GM19193 (cell line): Measurements from ENCODE around the gene BRAF.

Experiments used
- POLR2A ChIP-seq: IDR thresholded peaks from 4 replicates; pipeline ENCODE4 v1.6.1; 2011; ENCODE audit not compliant: insufficient read depth, insufficient read length; ENCODE audit errors: extremely low read depth

The BRAF gene

DNA sequence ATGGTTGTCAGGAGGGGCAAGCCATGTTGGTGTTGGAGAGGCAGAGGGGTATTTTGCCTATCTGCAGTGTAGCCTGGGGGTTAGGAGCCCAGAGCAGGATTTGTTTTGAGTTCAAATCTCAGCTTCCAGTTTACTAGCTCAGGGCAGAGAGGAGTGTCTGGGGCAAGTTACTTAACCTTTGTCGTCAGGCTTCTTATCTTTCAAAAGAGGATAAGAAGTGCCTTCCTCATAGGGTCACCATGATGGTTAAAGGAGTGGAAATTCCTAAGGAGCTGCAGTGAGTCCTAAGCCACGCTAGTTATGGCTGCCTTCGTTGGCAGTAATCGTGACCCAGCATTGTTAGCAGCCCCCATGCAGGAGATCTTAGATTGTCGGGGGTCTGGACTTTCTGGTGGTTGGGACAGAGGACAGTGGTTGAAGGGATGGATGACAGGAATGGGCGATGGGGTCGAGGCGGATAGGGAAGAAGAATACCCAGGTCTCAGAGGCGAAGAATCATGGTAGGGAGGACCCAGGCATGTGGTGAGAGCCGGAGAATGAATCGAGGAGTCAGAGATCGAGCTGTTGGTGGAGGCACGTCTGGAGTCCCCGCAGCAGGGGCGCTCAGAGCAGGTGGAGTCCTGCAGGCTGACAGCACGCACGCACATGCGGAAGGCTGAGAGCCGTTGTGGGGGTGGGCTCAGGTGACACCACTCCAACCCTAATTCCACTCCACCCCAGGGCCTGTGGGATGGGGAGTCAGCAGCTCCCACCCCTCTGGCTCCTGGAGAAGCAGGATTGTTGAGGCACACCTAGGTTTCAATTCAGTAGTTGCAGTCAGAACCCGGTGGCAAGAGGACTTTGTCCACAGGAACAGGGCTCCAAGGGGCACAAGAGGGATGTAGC, 240.4 kb downstream of the BRAF start:
- no peak for TF ChIP-seq POLR2A

DNA sequence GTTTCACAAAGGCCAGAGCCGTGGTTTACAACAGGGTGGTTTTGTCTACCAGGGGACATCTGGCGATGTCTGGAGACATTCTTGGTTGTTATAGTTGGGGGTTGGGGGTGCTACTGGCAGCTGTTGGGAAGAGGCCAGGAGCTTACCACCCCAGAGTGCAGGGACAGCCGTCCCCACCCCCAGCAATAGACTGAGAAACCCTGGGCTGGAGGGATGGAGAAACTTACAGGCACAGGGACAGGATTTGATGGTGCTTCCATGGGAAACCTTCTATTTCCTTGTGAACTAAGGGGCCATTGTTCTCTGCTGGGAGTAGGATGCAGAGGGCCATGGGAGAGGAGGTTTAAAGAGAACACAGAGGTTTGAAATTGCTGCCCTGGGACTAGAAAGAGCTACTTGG, 241.1 kb downstream of the BRAF start:
- TF ChIP-seq POLR2A, result no peak

DNA sequence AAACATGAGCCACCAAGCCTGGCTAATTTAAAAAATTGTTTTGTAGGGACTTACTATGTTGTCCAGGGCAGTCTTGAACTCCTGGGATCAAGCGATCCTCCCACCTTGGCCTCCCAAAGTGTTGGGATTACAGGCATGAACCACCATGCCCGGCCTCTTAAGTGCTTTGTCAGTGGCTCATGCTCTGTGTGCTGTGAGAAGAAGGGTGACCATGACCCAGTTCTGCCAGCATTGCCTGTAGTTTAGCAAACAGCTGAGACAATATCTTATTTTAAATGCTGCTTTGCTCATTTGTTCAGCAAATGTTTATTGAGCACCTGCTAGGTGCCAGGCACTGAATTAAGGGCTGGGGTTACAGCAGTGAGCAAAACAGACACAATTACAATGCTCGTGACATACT, 243.0 kb downstream of the BRAF start:
- TF ChIP-seq POLR2A, result no peak

DNA sequence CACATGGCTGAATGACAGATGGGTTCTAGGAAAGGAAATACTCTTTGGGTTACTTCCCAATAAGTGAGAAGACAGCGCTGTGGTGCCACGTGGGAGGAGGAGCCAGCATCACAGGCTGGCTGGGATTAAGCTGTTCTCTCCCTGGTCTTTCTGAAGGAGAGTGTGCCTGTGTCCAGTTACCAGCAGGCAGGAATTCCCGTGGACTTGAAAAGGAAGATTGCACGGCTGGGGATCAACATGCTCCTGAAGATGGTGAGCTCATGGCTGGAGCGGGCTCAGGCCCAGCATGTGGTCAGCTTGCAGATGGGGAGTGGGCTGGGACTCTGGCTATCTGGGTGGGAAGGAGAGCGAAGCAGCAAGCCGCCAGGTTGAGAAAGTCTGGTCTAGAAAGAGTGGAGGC, 243.8 kb downstream of the BRAF start:
- no peak for TF ChIP-seq POLR2A

DNA sequence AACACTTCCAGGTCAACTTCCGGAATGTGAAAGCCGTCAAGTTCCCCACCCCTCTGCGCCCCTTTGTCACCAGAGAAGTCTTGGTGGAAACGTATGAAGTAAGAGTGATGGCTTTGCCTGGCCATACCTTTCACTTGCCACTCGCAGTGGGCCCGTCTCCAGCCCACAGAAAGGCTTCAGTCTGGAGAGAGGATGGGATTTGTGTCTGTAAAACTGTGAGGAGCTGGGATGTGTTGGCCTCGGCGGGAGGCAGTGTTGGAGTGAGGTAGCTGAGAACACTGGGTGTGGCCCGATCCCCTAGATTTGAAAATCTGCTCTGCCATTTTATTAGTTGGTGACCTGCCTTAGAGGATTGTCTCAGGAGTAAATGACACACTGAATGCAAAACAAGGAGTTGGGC, 245.5 kb downstream of the BRAF start:
- no peak for TF ChIP-seq POLR2A

DNA sequence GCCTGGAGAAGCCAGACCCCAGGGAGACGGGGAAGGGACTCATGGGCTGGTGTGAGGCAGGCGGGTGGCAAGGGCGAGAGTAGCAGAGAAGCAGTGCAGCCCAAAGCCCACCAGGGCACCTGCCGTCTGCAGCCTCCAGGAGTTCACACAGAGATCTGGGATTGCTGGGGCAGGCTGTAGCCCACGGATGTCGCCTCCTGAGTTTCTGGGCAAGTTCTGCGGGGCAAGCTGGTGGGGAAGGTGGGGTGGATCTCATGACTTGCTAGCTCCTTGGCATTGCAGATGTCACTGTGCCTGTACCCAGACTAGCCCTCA, 246.0 kb downstream of the BRAF start:
- no peak for TF ChIP-seq POLR2A

DNA sequence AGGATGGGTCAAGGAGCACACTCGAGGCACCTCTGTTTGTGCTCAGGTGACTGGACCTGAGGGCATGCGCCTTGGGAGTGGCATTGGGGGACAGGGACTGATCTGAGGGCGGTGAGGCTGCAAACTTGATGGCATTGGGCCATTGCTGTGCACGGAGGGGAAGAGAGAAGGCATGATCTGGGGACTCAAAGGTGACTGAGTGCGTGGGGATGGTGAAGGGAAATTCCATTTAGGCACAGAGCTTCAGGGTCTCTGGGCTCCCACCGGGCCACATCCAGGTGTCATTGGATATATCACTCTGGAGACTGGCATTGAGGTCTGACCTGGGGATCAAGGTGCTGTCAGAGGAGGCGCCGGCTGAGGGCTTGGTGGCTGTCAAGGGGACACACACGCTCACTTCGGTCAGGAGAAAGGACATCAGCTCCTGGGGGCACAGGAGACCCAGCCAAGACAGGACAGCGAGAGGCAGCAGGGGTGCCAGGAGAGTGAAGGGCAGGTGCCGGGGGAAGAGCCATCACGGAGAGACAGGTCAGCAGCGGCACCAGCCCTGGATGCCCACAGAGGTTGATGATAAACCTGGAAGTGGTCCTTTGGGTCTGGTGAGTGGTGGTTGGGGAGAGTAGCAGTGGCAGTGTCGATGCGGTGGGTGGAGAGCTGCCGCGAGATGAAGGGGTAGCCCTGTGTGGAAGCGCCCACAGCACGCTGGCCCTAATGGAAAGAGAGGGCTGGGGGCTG, 246.5 kb downstream of the BRAF start:
- no peak for TF ChIP-seq POLR2A

DNA sequence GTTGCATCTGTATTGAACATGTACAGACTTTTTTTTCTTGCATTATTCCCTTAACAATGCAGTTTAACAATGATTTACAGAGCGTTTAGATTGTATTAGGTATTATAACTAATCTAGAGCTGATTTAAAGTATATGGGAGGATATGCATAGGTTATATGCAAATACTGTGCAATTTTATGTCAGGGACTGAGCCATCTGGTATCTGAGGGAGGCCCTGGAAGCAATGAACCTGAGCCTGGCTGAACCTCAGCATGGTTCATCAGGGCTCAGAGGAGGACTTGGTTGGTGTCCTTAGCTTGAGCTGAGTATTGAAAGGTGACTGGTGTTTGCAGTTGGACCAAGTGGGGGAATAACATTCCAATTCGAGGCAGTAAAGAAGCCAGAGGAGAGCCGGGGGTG, 247.2 kb downstream of the BRAF start:
- no peak for TF ChIP-seq POLR2A

DNA sequence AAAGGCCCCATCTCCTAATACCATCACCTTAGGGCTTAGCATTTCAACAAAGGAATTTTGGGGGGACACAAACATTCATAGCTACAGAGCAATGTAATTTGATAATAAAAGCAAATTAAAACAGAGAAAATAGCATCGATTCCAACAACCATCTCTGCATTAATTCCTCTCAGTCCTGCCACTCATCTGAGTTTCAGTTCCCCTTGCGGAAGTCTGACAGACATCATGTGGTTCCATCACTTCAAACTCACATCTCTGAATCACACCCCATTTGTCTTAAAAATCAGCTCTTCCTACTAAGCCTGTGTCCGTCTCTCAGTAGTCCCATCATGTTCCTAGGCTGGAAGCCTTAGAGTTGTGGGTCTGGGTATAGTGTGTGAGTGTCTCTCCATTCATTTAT, 248.4 kb downstream of the BRAF start:
- TF ChIP-seq POLR2A, result no peak

DNA sequence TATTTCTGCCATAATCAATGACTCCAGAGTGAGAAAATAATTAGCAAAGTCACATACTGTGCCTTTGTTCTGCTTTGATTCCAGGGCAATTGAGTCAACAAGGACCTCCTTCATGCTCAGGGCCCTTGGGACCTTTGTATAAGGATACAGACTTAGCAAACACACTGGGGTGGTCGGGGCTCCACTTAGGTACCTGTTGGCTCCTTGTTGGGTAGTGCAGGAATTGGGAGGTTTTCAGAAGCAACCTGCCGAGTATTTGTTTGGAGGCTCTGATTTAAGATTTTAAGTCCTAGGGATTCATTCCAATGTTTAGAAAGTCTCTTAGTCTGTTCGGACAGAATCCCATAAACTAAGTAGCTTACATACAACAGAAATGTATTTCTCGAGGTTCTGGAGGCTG, 249.0 kb downstream of the BRAF start:
- no peak for TF ChIP-seq POLR2A

DNA sequence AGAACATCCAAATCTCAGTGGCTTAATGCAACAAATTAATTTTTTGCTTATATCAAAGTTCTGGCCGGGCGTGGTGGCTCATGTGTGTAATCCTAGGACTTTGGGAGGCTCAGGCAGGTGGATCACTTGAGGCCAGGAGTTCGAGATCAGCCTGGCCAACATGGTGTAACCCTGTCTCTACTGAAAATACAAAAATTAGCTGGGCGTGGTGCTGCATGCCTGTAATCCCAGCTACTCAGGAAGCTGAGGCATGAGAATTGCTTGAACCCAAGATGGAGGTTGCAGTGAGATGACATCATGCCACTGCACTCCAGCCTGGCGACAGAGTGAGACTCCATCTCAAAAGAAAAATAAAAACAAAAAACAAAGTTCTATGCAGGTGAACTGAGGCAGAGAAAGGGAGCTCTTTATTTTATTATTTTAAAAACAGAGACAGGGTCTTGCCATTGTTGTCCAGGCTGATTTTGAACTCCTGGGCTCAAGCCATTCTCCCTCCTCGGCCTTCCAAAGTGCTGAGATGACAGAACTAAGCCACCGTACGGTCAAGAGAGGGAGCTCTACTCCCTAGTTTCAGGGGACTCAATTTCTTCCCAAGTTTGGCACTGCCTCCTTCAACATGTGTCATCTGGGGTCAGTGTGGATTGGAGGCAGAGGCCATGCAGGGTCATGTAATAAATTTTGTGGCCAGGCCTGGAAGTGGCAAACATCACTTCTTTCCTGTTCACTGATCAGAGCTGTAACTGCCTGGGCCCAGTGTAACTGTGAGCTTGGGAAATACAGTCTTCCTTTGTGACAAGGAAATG, 249.6 kb downstream of the BRAF start:
- no peak for TF ChIP-seq POLR2A

DNA sequence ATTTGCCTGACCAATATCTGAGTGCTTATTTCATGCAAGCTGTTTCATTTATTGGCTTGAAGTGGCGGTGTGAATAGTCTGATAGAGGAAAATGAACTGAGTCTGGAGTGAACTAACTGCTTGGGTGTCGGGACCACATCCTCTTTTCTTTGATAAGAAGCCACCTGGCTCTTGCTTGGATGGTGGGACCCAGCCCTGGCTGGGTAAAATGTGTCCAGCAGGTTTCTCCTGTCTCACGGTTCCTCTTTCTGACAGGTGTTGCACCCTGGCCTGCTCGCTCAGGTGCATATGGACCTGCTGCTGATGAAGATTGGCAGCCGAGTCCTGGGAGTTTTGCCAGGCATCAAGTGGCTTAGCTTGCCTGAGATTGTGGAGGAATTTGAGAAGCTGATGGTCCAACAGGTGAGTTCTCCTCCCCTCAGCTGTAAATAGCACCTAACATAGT, 250.4 kb downstream of the BRAF start:
- TF ChIP-seq POLR2A, result no peak

DNA sequence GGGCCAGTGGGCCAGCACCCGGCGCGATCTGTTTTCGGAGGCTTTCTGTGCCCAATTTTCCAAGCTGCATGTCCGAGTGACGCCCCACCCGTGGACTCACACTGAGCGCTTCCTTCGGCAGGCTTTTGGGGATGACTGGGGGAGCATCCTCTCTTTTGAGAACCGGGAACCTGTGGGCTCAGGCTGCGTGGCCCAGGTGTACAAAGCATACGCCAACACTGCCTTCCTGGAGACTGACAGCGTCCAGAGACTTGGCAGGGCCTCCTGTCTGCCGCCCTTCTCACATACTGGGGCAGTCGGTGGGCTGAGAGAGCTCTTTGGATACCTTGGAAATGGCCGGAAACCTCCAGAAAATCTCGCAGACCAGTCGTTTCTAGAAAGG, 251.0 kb downstream of the BRAF start:
- no peak for TF ChIP-seq POLR2A

DNA sequence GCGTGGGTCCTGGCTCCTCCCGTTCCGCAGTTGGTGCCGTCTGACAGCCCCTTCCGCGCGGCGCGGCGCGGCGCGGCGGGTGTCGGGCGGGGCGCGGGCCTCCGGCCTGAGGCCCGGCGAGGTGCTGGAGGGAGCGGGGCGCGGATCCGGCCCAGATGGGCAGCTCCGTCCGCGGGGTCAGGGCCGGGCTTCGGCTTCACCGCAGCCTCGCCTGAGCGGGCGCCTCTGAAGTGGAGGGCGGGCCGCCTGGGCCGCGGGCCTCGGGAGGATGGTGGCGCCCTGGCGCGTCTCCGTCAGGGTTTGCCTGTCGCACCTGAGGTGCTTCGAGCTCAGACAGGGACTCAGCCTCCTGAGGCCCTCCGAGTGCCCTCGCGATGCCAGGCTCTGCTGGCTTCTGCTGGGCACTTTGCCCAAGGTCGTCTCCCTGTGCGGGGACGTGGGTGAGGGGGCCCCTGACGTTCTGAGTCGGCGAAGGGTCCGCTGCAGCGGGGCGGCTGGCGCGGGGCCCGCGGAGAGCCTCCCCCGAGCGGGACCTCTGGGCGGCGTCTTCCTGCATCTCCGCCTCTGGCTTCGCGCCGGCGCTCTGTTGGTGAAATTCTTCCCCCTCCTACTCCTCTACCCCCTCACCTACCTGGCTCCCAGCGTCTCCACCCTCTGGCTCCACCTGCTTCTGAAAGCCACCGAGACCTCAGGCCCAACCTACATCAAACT, 251.5 kb downstream of the BRAF start:
- no peak for TF ChIP-seq POLR2A
